AG10803 (cell line): ENCODE data around the gene PPA1.
"Not testable (repeated sequence)": the region's sequence is repeated elsewhere in the genome, so short reads cannot be mapped to it uniquely, and the experiment has no call there.

ENCODE experiments used
- DNase-seq: peaks from one replicate; pipeline ENCODE4 v3.0.0; 2010; ENCODE audit warnings: low read depth
- H3K4me3 ChIP-seq: 2 replicates; pipeline ENCODE4 v1.5.1; 2011; ENCODE audit warnings: mild to moderate bottlenecking, low read length, control low read depth
- CTCF ChIP-seq: conservative IDR thresholded peaks from 2 replicates; pipeline ENCODE4 v1.5.1; 2011; ENCODE audit warnings: mild to moderate bottlenecking, low read length, control low read depth, inconsistent platforms

PPA1 gene

GRCh38 chr10:70265032-70265689 lies 31.9 kb upstream of the PPA1 start:
- DNase-seq = no peak
- TF ChIP-seq CTCF = no peak
- no peak overlapping the region for H3K4me3 ChIP-seq

- no peak overlapping the region for H3K4me3 ChIP-seq
- no peak for DNase-seq
- no peak for TF ChIP-seq CTCF
These were observed 27.5 kb upstream of the PPA1 start for GRCh38 chr10:70260734-70261133.

GRCh38 chr10:70260259-70260658 lies 27.0 kb upstream of the PPA1 start:
- no peak for DNase-seq
- TF ChIP-seq CTCF = no peak
- H3K4me3 ChIP-seq = no peak overlapping the region

GRCh38 chr10:70258216-70258615 lies 25.0 kb upstream of the PPA1 start:
- no peak overlapping the region for H3K4me3 ChIP-seq
- no peak for DNase-seq
- TF ChIP-seq CTCF = no peak

- DNase-seq, H3K4me3 ChIP-seq: not testable (repeated sequence)
These were observed 24.6 kb upstream of the PPA1 start for GRCh38 chr10:70257816-70258215.

GRCh38 chr10:70256463-70256862 lies 23.2 kb upstream of the PPA1 start:
- no peak for DNase-seq
- no peak overlapping the region for H3K4me3 ChIP-seq
- no peak for TF ChIP-seq CTCF

GRCh38 chr10:70255329-70256299 lies 22.4 kb upstream of the PPA1 start:
- H3K4me3 ChIP-seq = no peak overlapping the region
- peak; percentile 15 for DNase-seq
- TF ChIP-seq CTCF = no peak
